ENCODE data around the gene TYW1B. TPM values are rescaled to one million over a fixed set of nuclear protein-coding genes. Genes with fewer than 3 reads are reported as not detected.
"Not testable (repeated sequence)": the region's sequence is repeated elsewhere in the genome, so short reads cannot be mapped to it uniquely, and the experiment has no call there.

The TYW1B gene
- total and polyA plus RNA-seq, 2 donors (not counting 3 experiments of a cell fraction or from before 2014, with no cell fraction given) = 0.69 to 2.7 TPM

- H3K9me1 ChIP-seq (replicated peaks; ENCODE audit: control insufficient read depth, extremely low read depth, insufficient read depth, low read length); intact Hi-C loops (cut with micrococcal nuclease); H3K4me2 ChIP-seq (ENCODE audit: insufficient read depth, low read length); H3K27ac ChIP-seq (ENCODE audit: insufficient read depth, low read depth, low read length); H3K9me3 ChIP-seq (replicated peaks; ENCODE audit: control insufficient read depth, insufficient read depth, low read length); CTCF ChIA-PET; H3K4me3 ChIP-seq (replicated peaks in 1 of 3; ENCODE audit: insufficient read depth in 1 of 3, low read depth in 1 of 3, low read length in 3 of 3); H4K20me1 ChIP-seq (replicated peaks; ENCODE audit: control insufficient read depth, extremely low read depth, insufficient read depth, low read length); H3K36me3 ChIP-seq (ENCODE audit: control insufficient read depth in 2 of 2, extremely low read depth in 1 of 2, insufficient read depth in 2 of 2, low read length in 2 of 2); H3K4me1 ChIP-seq (ENCODE audit: control insufficient read depth, extremely low read depth, insufficient read depth, low read length); BruUV-seq (replicated peaks); DNase-seq (ENCODE audit: low read depth, low spot score); H2AFZ ChIP-seq (ENCODE audit: low read depth, low read length); H3K79me2 ChIP-seq (ENCODE audit: control insufficient read depth, insufficient read depth, low read length); H3K9ac ChIP-seq (replicated peaks; ENCODE audit: extremely low read depth, insufficient read depth, low read length); H3K27me3 ChIP-seq (ENCODE audit: control insufficient read depth in 2 of 2, insufficient read depth in 2 of 2, low read length in 2 of 2); FAIRE-seq; POLR2A ChIA-PET; dilution Hi-C loops (cut with MboI; ENCODE audit: extremely low pct_ligation_motif_present, low sequenced_read_pairs): not testable (repeated sequence)
These were observed 281.3 kb downstream of the TYW1B start for GRCh38 chr7:72546586-72547237.

GRCh38 chr7:72544531-72544930 is 283.5 kb downstream of the TYW1B start:
- H4K20me1 ChIP-seq (replicated peaks; ENCODE audit: control insufficient read depth, extremely low read depth, insufficient read depth, low read length); H3K4me3 ChIP-seq (replicated peaks in 1 of 3; ENCODE audit: insufficient read depth in 1 of 3, low read depth in 1 of 3, low read length in 3 of 3); H3K9ac ChIP-seq (replicated peaks; ENCODE audit: extremely low read depth, insufficient read depth, low read length); H3K27me3 ChIP-seq (ENCODE audit: control insufficient read depth in 2 of 2, insufficient read depth in 2 of 2, low read length in 2 of 2); BruUV-seq (replicated peaks); POLR2A ChIA-PET; H3K4me2 ChIP-seq (ENCODE audit: insufficient read depth, low read length); DNase-seq (ENCODE audit: low read depth, low spot score); H3K36me3 ChIP-seq (ENCODE audit: control insufficient read depth in 2 of 2, extremely low read depth in 1 of 2, insufficient read depth in 2 of 2, low read length in 2 of 2); H3K9me1 ChIP-seq (replicated peaks; ENCODE audit: control insufficient read depth, extremely low read depth, insufficient read depth, low read length); H3K79me2 ChIP-seq (ENCODE audit: control insufficient read depth, insufficient read depth, low read length); H2AFZ ChIP-seq (ENCODE audit: low read depth, low read length); CTCF ChIA-PET; dilution Hi-C loops (cut with MboI; ENCODE audit: extremely low pct_ligation_motif_present, low sequenced_read_pairs); H3K27ac ChIP-seq (ENCODE audit: insufficient read depth, low read depth, low read length); H3K9me3 ChIP-seq (replicated peaks; ENCODE audit: control insufficient read depth, insufficient read depth, low read length); FAIRE-seq; intact Hi-C loops (cut with micrococcal nuclease); H3K4me1 ChIP-seq (ENCODE audit: control insufficient read depth, extremely low read depth, insufficient read depth, low read length): not testable (repeated sequence)

- Histone ChIP-seq H3K4me1 (ENCODE audit: control insufficient read depth, extremely low read depth, insufficient read depth, low read length) (no peaks in the 10 kb centered on the region), H3K4me2 (ENCODE audit: insufficient read depth, low read length) (no peak overlapping the region), H3K27ac (ENCODE audit: insufficient read depth, low read depth, low read length) (no peak overlapping the region), H3K9me1 (replicated peaks; ENCODE audit: control insufficient read depth, extremely low read depth, insufficient read depth, low read length) (no peaks in the 10 kb centered on the region), H3K9ac (replicated peaks; ENCODE audit: extremely low read depth, insufficient read depth, low read length) (no peak overlapping the region), H4K20me1 (replicated peaks; ENCODE audit: control insufficient read depth, extremely low read depth, insufficient read depth, low read length) (no peaks in the 10 kb centered on the region), H3K9me3 (replicated peaks; ENCODE audit: control insufficient read depth, insufficient read depth, low read length) (no peaks in the 10 kb centered on the region), H2AFZ (ENCODE audit: low read depth, low read length) (no peak overlapping the region), H3K79me2 (ENCODE audit: control insufficient read depth, insufficient read depth, low read length) (no peaks in the 10 kb centered on the region), H3K27me3 (ENCODE audit: control insufficient read depth in 2 of 2, insufficient read depth in 2 of 2, low read length in 2 of 2) (no peaks in the 10 kb centered on the region), H3K36me3 (ENCODE audit: control insufficient read depth in 2 of 2, extremely low read depth in 1 of 2, insufficient read depth in 2 of 2, low read length in 2 of 2) (no peaks in the 10 kb centered on the region), H3K4me3 (replicated peaks in 1 of 3; ENCODE audit: insufficient read depth in 1 of 3, low read depth in 1 of 3, low read length in 3 of 3) (no peak overlapping the region)
- FAIRE-seq (no peak), DNase-seq (ENCODE audit: low read depth, low spot score) (no peak)
- BruUV-seq (replicated peaks) = no TSS peak
- ChIA-PET POLR2A (no interaction called here), CTCF (no interaction called here)
- TF ChIP-seq EZH2 (IDR thresholded peaks at IDR 0.05; ENCODE audit: borderline replicate concordance, low read depth, low read length, severe bottlenecking) (no peak), POLR2AphosphoS5 (IDR thresholded peaks at IDR 0.05; ENCODE audit: insufficient read depth, low read depth, low read length) (no peak)
- dilution Hi-C loops (cut with MboI; ENCODE audit: extremely low pct_ligation_motif_present, low sequenced_read_pairs) = no loop called here
- intact Hi-C loops (cut with micrococcal nuclease) = no loop called here
These were observed 287.1 kb downstream of the TYW1B start for GRCh38 chr7:72540923-72541322.
